HG03520 (cell line): ENCODE results near the gene ISYNA1.
A peak's percentile ranks its signal among the peaks of the same experiment; 100 is the strongest.
"Not testable (repeated sequence)": the region's sequence is repeated elsewhere in the genome, so short reads cannot be mapped to it uniquely, and the experiment has no call there.

Experiments used
- ATAC-seq: cut with Tn5 transposase; IDR thresholded peaks from one replicate; pipeline ENCODE4 v1.9.1; 2021; ENCODE audit warnings: mild to moderate bottlenecking, moderate library complexity; ENCODE audit not compliant: unreplicated experiment

Gene ISYNA1

GRCh38 chr19:18421371-18421959 is 16.5 kb downstream of the ISYNA1 start:
- no peak for ATAC-seq

- ATAC-seq, result no peak
Observed at GRCh38 chr19:18420930-18421329, 17.0 kb downstream of the ISYNA1 start.

DNA sequence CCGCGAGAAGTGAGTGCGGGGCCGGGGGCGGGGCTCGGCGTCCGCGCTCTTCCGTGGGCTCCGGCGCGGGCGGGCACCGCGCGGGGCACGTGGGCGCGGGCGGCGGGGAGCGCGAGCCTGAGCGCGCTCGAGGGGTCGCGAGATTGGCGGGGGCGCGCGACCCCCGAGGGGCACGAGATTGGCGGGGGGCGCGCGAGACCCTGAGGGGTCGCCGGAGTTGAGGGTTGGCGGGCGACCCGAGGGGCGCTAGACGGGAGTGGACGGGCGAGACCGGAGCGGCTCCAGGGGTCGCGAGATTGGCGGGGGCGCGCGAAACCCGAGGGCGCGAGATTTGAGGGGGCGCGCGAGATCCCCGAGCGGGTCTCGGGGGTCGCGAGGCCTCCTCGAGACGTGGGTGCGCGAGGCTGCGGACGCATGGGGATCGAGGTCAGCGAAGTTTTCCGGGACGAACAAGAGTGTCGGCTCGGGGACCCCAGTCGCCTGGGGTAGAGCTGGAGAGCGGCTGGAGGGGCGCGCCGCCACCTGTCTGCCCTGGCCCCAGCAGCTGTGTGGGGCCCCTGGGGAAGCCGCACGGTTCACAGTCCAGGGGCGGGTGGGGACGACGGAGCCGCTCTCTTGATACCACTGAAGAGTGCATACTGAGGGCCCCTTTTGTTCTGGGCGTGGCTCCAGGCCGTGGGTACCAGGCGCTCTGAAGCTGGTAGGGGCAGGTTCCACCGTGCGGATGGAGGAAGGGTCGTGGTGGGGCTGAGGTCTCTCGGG is 18.1 kb downstream of the ISYNA1 start:
- peak; percentile 2 for ATAC-seq

DNA sequence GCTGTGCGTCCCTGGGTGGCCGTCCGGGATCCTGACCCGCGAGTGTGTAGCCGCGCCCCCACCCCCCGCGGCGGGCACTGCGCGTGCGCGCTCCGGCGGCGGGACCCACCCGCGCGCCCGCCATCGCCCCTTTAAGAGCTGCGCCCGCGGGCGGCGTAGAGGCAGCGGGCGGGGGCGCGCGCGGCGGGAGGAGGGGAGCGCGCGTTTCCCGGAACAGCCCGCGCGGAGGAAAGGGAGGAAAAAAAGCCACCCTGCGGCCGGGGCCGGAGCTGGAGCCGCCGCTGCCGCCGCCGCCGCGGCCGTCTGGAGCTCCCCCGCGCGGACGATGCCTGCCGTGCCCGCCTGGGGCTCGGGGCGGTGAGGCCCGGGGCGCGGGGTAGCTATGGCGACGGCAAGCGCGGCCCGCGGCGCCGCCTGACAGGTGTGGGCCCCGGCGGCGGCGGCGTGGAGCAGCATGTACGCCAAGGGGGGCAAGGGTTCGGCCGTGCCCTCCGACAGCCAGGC is 18.7 kb downstream of the ISYNA1 start, which contains the start of gene SSBP4:
Gene SSBP4, plus strand, starts transcription at position 204 of the 504 bp plus-strand sequence. Its CDS starts 251 bp downstream, at position 455.
- ATAC-seq, result peak; percentile 38

DNA sequence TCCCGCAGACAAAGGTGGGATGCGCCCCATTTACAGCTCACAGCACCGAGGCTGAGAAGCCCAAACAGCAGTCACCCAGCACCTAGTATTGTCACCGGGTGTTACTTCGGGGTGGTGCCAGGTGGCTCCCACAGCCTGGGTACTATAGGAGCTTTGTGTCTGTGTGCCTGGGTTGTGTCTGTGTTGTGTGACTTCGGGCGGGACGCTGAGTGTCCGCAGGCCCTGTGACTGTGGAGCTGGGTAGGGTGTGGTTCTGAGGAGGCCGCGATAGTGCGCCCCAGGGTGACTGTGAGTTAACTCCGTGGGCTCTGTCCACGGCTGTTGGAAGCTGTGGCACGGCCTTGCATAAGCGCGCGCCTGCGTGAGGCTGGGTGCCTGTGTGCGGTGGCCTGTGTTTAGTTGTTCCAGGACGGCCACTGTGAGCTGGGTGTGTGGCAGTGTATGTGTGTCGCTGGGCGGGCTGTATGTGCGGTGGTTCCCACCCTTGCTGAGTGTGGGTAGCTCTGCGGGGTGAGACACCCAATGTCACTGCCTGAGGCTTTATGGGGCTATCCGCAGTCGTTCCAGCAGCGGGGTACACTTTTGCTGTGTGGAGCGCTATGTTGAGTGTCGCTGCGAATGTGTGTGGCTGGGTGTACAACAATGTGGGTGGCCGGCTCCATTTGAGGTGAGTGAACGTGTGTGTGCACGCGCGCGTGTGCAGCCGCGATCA is 19.3 kb downstream of the ISYNA1 start:
- ATAC-seq, result no peak

DNA sequence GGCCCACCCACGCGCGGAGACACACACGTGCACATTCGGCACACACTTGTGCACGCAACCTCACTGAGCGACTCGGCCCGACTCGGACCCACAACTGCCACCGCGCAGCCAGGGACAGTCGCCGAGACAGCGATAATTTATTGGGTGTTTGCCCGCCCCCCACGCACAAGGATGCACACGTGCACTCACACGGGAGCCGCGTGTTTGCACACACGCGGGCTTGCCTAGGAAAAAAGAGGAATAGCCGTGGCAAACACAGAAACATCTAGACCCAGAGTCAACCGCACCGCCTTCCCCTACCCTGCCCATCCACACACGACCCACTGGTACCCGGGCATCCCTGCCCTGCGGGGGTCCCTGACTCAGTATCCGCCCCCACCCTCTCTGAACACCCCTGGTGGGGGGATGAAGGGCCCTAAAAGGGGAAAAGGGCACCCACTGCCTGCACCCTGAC is 19.9 kb downstream of the ISYNA1 start:
- ATAC-seq, result no peak

- no peak for ATAC-seq
Observed at GRCh38 chr19:18417250-18418028, 20.5 kb downstream of the ISYNA1 start.

GRCh38 chr19:18416778-18417249 is 21.1 kb downstream of the ISYNA1 start:
- no peak for ATAC-seq

GRCh38 chr19:18415178-18415867 is 22.6 kb downstream of the ISYNA1 start:
- ATAC-seq, result no peak

- ATAC-seq, result no peak
Observed at GRCh38 chr19:18414504-18415177, 23.3 kb downstream of the ISYNA1 start.

- no peak for ATAC-seq
Observed at GRCh38 chr19:18412610-18413239, 25.2 kb downstream of the ISYNA1 start.

DNA sequence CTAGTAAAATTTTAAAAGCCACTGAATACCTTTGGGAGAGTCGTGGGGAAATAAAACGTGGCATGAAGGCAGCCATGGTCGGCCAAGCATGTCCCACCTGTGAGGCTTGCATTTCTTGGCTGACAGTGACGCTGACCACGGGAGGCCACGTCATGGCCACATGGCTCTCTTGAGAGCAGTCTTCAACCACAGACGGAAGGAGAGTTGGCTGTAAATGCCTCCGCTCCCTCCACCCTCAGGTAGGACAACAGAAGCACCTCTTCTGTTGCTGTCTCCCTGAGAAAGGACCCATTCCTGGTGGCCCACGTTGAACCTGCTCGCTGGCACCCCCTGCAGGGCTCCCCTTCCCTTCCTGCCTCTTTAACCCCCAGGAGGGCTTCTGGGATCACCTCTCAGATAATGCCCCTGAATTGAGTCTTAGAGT is 29.9 kb downstream of the ISYNA1 start:
- ATAC-seq, result no peak

DNA sequence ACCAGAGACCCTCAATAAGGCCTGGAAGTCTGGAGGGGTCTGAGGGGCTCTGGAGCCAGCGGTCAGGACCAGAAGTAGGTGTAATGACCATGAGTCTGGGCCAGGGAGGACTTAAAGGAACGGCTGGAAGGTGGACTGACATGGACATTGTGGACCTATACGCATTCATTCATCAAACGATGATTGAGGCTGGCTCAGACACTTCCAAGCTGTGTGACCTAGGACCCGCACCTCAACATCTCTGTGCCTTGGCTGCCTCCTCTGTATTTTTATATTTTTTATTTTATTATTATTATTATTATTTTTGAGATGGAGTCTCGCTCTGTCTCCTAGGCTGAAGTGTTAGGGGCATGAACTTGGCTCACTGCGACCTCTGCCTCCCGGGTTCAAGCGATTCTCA is 31.2 kb downstream of the ISYNA1 start:
- no peak for ATAC-seq

- not testable (repeated sequence) for ATAC-seq
Observed at GRCh38 chr19:18405754-18406153, 32.2 kb downstream of the ISYNA1 start.

DNA sequence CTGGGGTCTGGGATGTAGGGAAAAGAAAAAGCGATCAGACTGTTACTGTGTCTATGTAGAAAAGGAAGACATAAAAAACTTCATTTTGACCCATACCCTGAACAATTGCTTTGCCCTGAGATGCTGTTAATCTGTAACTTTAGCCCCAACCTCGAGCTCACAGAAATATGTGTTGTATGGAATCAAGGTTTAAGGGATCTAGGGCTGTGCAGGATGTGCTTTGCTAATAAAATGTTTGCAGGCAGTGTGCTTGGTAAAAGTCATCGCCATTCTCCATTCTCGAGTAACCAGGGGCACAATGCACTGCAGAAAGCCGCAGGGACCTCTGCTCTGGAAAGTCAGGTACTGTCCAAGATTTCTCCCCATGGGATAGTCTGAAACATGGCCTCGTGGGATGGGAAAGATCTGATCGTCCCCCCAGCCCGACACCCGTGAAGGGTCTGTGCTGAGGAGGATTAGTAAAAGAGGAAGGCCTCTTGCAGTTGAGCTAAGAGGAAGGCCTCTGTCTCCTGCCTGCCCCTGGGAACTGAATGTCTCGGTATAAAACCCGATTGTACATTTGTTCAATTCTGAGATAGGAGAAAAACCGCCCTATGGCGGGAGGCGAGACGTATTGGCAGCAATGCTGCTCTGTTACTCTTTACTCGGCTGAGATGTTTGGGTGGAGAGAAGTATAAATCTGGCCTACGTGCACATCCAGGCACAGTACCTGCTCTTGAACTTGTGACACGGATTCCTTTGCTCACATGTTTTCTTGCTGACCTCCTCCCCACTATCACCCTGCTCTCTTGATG is 35.3 kb downstream of the ISYNA1 start:
- ATAC-seq, result not testable (repeated sequence)

- ATAC-seq, result no peak
Observed at GRCh38 chr19:18401580-18402112, 36.3 kb downstream of the ISYNA1 start.

DNA sequence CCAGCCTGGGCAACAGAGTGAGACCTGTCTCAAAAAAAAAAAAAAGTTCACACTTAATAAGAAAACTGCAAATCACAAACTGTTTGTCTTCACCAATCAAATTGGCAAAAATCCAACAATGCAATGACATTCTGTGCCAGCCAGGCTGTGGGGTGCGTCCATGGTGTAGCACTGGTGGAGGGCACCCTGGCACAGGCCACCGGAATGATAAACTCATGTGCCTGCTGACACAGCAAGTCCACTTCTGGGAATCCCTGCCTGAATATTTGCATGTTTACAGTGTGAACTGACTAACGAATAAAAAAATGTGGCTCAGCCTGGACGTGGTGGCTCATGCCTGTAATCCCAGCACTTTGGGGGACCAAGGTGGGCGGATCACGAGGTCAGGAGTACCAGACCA is 38.9 kb downstream of the ISYNA1 start:
- ATAC-seq, result no peak
